ENCODE measurements around the gene FRMD6. TPM values are rescaled to one million over a fixed set of nuclear protein-coding genes. Genes with fewer than 3 reads are reported as not detected.

The FRMD6 gene
- total and polyA plus RNA-seq, 2 experiments from 2014 or later, result 5.4 to 18.7 TPM

GRCh38 chr14:51605575-51605974 lies 46.1 kb upstream of the FRMD6 start (continued):
- TF ChIP-seq ZNF462 (CRISPR knock-in tag; IDR thresholded peaks at IDR 0.05) (no peak), EZH2 (IDR thresholded peaks at IDR 0.05; ENCODE audit: low read depth, unreplicated experiment) (no peak), REST (IDR thresholded peaks at IDR 0.05; ENCODE audit: unreplicated experiment) (no peak)

GRCh38 chr14:51607711-51608110 lies 44.0 kb upstream of the FRMD6 start:
- no peaks in the 10 kb centered on the region for H3K36me3 Mint-ChIP-seq (ENCODE audit: low read depth)
- H3K36me3 ChIP-seq (ENCODE audit: insufficient read depth), result no peaks in the 10 kb centered on the region
- H2AFZ ChIP-seq, result peak overlapping the region; percentile 84; the same call in 1 of the 2 replicates
- H3K27ac ChIP-seq (ENCODE audit: low read depth), result no peak overlapping the region
- no peaks in the 10 kb centered on the region for H4K20me1 ChIP-seq (replicated peaks; ENCODE audit: insufficient read depth)
- no peak overlapping the region for H3K4me3 Mint-ChIP-seq
- no peaks in the 10 kb centered on the region for H3K9me3 Mint-ChIP-seq
- no peaks in the 10 kb centered on the region for H3K4me1 ChIP-seq (ENCODE audit: insufficient read depth)
- H3K9me2 ChIP-seq (ENCODE audit: insufficient read depth), result peaks cover 10% of the 10 kb centered on the region; the same call in 1 of the 2 replicates
- no peak overlapping the region for H3K4me2 ChIP-seq
- H3K27me3 Mint-ChIP-seq (ENCODE audit: insufficient read depth, low read depth, poor library complexity), result no peaks in the 10 kb centered on the region
- no peaks in the 10 kb centered on the region for H3K79me2 ChIP-seq (replicated peaks; ENCODE audit: insufficient read depth)
- no peak for ATAC-seq
- peaks cover 14% of the 10 kb centered on the region; the same call in 2 of the 3 replicates for H3K4me1 Mint-ChIP-seq
- no peak overlapping the region for H3K4me3 ChIP-seq
- H3K27me3 ChIP-seq (ENCODE audit: insufficient read depth), result no peaks in the 10 kb centered on the region
- no peak for DNase-seq (ENCODE audit: low spot score)
- H3F3A ChIP-seq (replicated peaks; ENCODE audit: low read depth), result no peaks in the 10 kb centered on the region
- no peak overlapping the region for H3K27ac Mint-ChIP-seq
- TF ChIP-seq STAT1 (IDR thresholded peaks at IDR 0.05; ENCODE audit: unreplicated experiment), result no peak
- TF ChIP-seq ETS1 (IDR thresholded peaks at IDR 0.05), result no peak
- TF ChIP-seq ZNF114 (CRISPR knock-in tag; IDR thresholded peaks at IDR 0.05), result no peak
- TF ChIP-seq CTCF (conservative IDR thresholded peaks at IDR 0.05; ENCODE audit: low read depth in 2 of 2), result no peak
- no peak for TF ChIP-seq NANOG (IDR thresholded peaks at IDR 0.05; ENCODE audit: borderline replicate concordance)
- no peak for TF ChIP-seq POLR2AphosphoS5 (IDR thresholded peaks at IDR 0.05; ENCODE audit: low read depth)
- TF ChIP-seq CREB1 (CRISPR knock-in tag; IDR thresholded peaks at IDR 0.05; ENCODE audit: low read depth), result no peak
